Heart right ventricle (tissue), 16 donors: Measurements from ENCODE around the gene SLC16A11. TPM values are rescaled to one million over a fixed set of nuclear protein-coding genes. Genes with fewer than 3 reads are reported as not detected.
A peak's percentile ranks its signal among the peaks of the same experiment; 100 is the strongest.

Experiments
- ATAC-seq, 8 donors: fragments of 200-7000 bp; cut with Tn5 transposase; one replicate each; pipeline ENCODE4 v1.9.1; 2020; ENCODE audit warnings: mild to moderate bottlenecking in 8 of 8, moderate library complexity in 8 of 8, moderate number of reproducible peaks in 1 of 8
- DNase-seq, 2 donors: peaks; one replicate each; pipeline ENCODE4 v3.0.0-alpha.2; 2020
- H3K27ac ChIP-seq, 10 donors: fragments of 200-600 bp; sonication (generic) in 2 of 10; one replicate each; pipeline versions ENCODE4 v1.5.0 to v1.8.0; 2020 to 2022; ENCODE audit warnings: mild to moderate bottlenecking in 3 of 10
- H3K27me3 ChIP-seq, 7 donors: fragments of 200-600 bp; one replicate each; pipeline ENCODE4 v1.8.0; 2021 to 2022; ENCODE audit warnings: mild to moderate bottlenecking in 2 of 7
- H3K36me3 ChIP-seq, 9 donors: fragments of 200-600 bp; sonication (generic) in 1 of 9; one replicate each; pipeline versions ENCODE4 v1.5.0 to v1.8.0; 2020 to 2022; ENCODE audit warnings: mild to moderate bottlenecking in 2 of 9
- H3K4me1 ChIP-seq, 9 donors: fragments of 200-600 bp; sonication (generic) in 1 of 9; one replicate each; pipeline versions ENCODE4 v1.5.0 to v1.8.0; 2020 to 2022; ENCODE audit warnings: mild to moderate bottlenecking in 4 of 9
- H3K4me3 ChIP-seq, 10 donors: fragments of 200-600 bp; sonication (generic) in 2 of 10; one replicate each; pipeline versions ENCODE4 v1.5.0 to v1.8.0; 2020 to 2022; ENCODE audit warnings: mild to moderate bottlenecking in 7 of 10, moderate library complexity in 2 of 10
- H3K9me3 ChIP-seq, 11 donors: fragments of 200-600 bp in 10 of 11; sonication (generic) in 2 of 11; one replicate each; pipeline versions ENCODE4 v1.5.0 to v1.8.0; 2013 to 2022; ENCODE audit warnings: mild to moderate bottlenecking in 2 of 11, control low read depth in 1 of 11, moderate library complexity in 1 of 11
- WGBS, 2 donors: extraction: QIAGEN DNeasy Blood & Tissue Kit; methylation state at CpG; one replicate each; pipeline ENCODE4 v1.1.7; 2013; ENCODE audit warnings: inconsistent platforms in 1 of 2; 5-methylcytosine and 5-hydroxymethylcytosine counted together
- intact Hi-C, 10 donors: fragments of 100-400 bp; cut with DNase I; formaldehyde crosslinking; loops; one replicate each; pipeline versions ENCODE4 v1.11.1 to v1.14.2; 2022
- polyA plus RNA-seq, 2 donors: library from polyadenylated mRNA; stranded (reverse); fragments of 200-250 nt; gene quantifications; one replicate each; pipeline ENCODE4 v1.2.3, GENCODE V29; 2013
- total RNA-seq, 10 donors: library from RNA; stranded (reverse); fragmentation: NEBNext Ultra II Directional in 3 of 10; extraction: Animal tissue kit (Norgen Biotek cat#: 25700) in 3 of 10; gene quantifications; one replicate each; pipeline versions ENCODE4 v1.2.1 to v1.2.4, GENCODE V29; 2021 to 2023
- TF ChIP-seq, protein P1 (sequence below), 9 donors: fragments of 200-600 bp; sonication (generic) in 2 of 9; IDR thresholded peaks; one replicate each; pipeline versions ENCODE4 v1.5.0 to v1.8.0; 2021 to 2022; ENCODE audit warnings: antibody characterized with exemption in 9 of 9, mild to moderate bottlenecking in 5 of 9, moderate library complexity in 1 of 9
- donor health status: Arrhythmogenic right ventricular cardiomyopathy.
- donor health status: ischemic (EF 13 %, LVEDD 7.1; RV severe dilation, severe dysfunction).
- donor health status: healthy with polysubstance abuse.
- donor health status: DM: no; HTN: yes; CAD: no.
- donor health status: DM: no; HTN: no; CAD: no.
- donor health status: ischemic (EF 25% LVEDD 6.9; RV normal size, moderate dysfunction).
- donor health status: ischemic (EF 25% LVEDD 5.7; RV mildly dilated, moderate dysfunction).
- donor health status: healthy.
- donor health status: DM: yes; HTN: yes; CAD: no.
- donor health status: Ischemic cardiomyopathy.
- donor health status: ischemic (EF 35%, LVEDD 5.7; RV mildly dilated, moderate dysfunction).
- donor health status: nonischemic (EF 11% LVEDD 7.7; RV severe dilation, severe dysfunction).
- donor health status: DM: yes; HTN: yes; CAD: no.
- donor health status: PGD.
- donor health status: ischemic (EF 29% LVEDD 5.4; RV normal size, mild dysfunction).
- donor health status: nonischemic (EF 23%, LVEDD 6.1; RV moderate dilation, normal function).

The SLC16A11 gene
- total and polyA plus RNA-seq, 12 donors, result 0.19 to 2.1 (median 0.57) TPM

DNA sequence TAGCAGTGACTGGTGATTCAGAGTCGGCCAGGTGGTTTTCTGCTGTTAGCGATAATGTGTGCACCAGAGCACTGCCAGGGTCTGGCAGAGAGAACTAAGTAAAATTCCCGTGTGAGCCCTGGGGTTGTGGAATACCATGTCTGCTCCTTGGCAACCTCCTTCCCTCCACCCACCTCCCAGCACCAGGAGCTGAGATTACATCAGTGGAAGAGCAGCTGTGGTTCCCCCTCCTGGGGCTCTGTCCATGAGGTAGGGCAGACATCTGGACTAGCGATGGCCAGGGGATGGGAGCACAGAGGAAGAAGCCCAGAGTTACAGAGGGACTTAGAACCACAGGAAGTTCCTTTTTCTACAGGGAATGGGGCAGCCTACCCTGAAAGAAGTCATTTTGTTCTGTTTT, 20.4 kb upstream of the SLC16A11 start:
- WGBS, 2 donors, result 61 to 69% methylated on average over 4 of the region's 4 CpGs
- H3K4me1 ChIP-seq, result no peaks in the 10 kb centered on the region
- H3K9me3 ChIP-seq, result peaks cover 0 to 18% (median 7%) of the 10 kb centered on the region in 11 donors
- peaks cover 0 to 34% (median 12%) of the 10 kb centered on the region in 7 donors for H3K27me3 ChIP-seq
- TF ChIP-seq, protein P1, sequence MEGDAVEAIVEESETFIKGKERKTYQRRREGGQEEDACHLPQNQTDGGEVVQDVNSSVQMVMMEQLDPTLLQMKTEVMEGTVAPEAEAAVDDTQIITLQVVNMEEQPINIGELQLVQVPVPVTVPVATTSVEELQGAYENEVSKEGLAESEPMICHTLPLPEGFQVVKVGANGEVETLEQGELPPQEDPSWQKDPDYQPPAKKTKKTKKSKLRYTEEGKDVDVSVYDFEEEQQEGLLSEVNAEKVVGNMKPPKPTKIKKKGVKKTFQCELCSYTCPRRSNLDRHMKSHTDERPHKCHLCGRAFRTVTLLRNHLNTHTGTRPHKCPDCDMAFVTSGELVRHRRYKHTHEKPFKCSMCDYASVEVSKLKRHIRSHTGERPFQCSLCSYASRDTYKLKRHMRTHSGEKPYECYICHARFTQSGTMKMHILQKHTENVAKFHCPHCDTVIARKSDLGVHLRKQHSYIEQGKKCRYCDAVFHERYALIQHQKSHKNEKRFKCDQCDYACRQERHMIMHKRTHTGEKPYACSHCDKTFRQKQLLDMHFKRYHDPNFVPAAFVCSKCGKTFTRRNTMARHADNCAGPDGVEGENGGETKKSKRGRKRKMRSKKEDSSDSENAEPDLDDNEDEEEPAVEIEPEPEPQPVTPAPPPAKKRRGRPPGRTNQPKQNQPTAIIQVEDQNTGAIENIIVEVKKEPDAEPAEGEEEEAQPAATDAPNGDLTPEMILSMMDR (IDR thresholded peaks at IDR 0.05), result no peak
- intact Hi-C loops, result no loop called here
- ATAC-seq (peak in 4 of 8 donors; percentile 17 to 59 (median 38)), DNase-seq (no peak)
- no peak overlapping the region for H3K27ac ChIP-seq
- H3K36me3 ChIP-seq, result no peaks in the 10 kb centered on the region
- no peak overlapping the region for H3K4me3 ChIP-seq

DNA sequence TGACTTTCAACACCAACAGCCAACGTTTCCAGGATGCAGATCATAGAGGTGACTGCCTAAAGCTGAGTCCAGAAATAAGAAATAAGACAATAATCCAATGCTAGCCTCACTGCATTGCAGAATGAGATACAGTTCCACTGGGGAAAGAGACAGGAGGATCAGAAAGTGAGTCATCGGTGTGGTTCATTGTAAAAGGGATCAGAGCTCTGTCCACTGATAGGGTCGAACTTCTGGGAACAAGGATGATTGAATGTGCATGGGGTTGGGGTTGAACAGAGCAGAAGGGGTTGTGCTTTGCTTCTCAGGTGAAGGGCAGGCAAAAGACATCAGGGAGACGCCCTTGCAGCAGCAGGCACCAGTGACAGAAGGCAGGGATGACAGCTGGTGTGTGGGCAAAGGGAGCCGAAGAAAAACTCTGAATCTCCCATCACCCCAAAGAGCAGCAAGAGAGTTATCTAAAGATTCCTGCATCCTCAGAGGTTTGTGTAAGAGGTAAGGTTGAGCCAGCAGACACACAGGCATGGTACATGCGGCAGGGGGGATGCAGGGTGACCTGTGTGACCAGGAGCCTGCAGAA, 19.7 kb upstream of the SLC16A11 start:
- intact Hi-C loops, result no loop called here

DNA sequence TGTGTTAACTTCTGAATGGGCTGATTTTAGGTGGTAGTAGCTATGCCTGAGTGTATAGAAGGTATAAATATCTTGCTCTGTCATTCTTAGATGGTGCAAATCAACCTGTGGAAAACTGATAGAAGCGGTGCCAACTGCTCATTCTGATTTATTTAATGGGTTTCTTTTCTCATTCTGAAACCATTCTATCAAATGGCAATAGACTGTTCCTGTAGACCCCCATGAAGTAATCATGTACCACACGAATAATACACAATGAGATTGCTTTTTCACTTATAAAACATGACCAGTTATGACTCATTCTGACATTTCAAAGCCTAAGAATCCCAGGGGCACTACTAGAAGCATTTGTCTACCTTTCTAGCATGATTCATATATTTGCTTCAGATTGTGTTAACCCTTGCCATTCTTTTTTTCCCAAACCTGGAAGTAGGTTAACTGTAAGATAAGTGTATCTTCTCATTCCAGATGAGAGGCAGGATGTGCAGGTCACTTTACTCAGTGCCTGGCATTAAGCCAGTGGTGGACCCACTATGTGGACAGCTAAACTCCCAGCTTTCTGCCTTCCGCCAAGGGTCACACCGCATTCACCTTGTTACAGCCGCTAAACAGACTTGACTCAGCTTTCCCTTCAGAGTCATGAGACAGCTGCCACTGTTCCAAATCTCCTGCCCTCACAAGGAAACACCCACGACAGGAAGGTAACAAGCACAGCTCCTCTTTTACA, 16.4 kb upstream of the SLC16A11 start:
- DNase-seq, result no peak
- H3K27ac ChIP-seq, result no peak overlapping the region
- intact Hi-C loops, result no loop called here
- no peak overlapping the region for H3K4me3 ChIP-seq
- peaks cover 0 to 4% (median 0%) of the 10 kb centered on the region in 9 donors for H3K4me1 ChIP-seq
- TF ChIP-seq, protein P1 (IDR thresholded peaks at IDR 0.05), result no peak
- H3K9me3 ChIP-seq, result no peaks in the 10 kb centered on the region
- no peak for ATAC-seq
- peaks cover 0 to 24% (median 12%) of the 10 kb centered on the region in 7 donors for H3K27me3 ChIP-seq
- no peaks in the 10 kb centered on the region for H3K36me3 ChIP-seq
- WGBS, 2 donors, result 41 to 55% methylated on average over 6 of the region's 6 CpGs

More for the DNA sequence above, 19.7 kb upstream of the SLC16A11 start:
- H3K4me3 ChIP-seq, result no peak overlapping the region
- peaks cover 0 to 13% (median 7%) of the 10 kb centered on the region in 11 donors for H3K9me3 ChIP-seq
- H3K27me3 ChIP-seq, result peaks cover 0 to 34% (median 12%) of the 10 kb centered on the region in 7 donors
- 59 to 60% methylated on average over 6 of the region's 6 CpGs for WGBS, 2 donors
- DNase-seq (no peak), ATAC-seq (no peak)
- H3K27ac ChIP-seq, result no peak overlapping the region
- no peaks in the 10 kb centered on the region for H3K36me3 ChIP-seq
- TF ChIP-seq, protein P1 (IDR thresholded peaks at IDR 0.05), result no peak
- H3K4me1 ChIP-seq, result peaks cover 0 to under 1% (median 0%) of the 10 kb centered on the region in 9 donors

DNA sequence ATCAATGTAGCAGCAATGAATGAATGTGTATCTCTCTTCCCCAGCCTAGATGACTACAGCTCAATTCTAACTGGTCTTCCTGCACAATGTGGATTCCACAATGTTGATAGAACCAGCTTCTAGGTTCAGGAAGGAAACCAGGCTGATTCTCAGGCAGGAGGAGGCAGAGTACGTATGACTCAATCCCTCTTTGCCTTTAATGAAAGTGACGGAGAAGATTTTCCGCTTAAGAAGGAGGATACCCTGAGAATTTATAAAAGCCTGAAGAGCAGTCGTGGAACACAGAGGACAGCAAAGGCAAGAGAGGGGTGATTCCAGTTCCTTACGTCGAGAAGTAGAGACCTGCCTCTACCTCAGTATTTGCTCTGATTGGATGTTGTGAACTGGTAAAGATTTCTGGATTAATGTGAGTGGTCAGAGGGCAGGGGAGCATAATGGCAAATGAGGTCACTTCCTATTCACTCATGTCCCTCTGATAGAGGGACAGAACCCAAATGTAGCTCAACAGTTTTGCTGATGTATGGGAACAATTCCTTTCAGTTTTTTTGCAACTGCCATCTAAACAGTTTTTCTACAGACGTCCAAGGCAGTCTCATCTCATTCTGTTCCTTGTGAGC, 15.0 kb upstream of the SLC16A11 start:
- Histone ChIP-seq H3K4me1 (peaks cover 0 to 4% (median 0%) of the 10 kb centered on the region in 9 donors), H3K27ac (no peak overlapping the region), H3K4me3 (no peak overlapping the region), H3K27me3 (peaks cover 0 to 22% (median 11%) of the 10 kb centered on the region in 7 donors), H3K36me3 (no peaks in the 10 kb centered on the region), H3K9me3 (no peaks in the 10 kb centered on the region)
- peak in 1 of 8 donors; percentile 33 for ATAC-seq
- intact Hi-C loops, result loop anchor here in 3 of 10 donors (5.0 to 10.0 kb wide), 2 partner anchors 58 to 236 kb away; partner anchors contain the start of gene YBX2 (in 2 of the 3)
- TF ChIP-seq, protein P1 (IDR thresholded peaks at IDR 0.05), result no peak
- DNase-seq, result no peak
- 53 to 54% methylated on average over 7 of the region's 7 CpGs for WGBS, 2 donors
